ENCODE measurements around the gene LATS2. TPM values are rescaled to one million over a fixed set of nuclear protein-coding genes. Genes with fewer than 3 reads are reported as not detected.
"Not testable (repeated sequence)": the region's sequence is repeated elsewhere in the genome, so short reads cannot be mapped to it uniquely, and the experiment has no call there.

Gene LATS2
- total RNA-seq, 2 experiments from 2014 or later = 0.99 to 1.0 TPM

GRCh38 chr13:21060338-21061028 is 903 bp downstream of the LATS2 start:
- Mint-ChIP-seq H3K9me3 (no peaks in the 10 kb centered on the region), H3K4me1 (peaks cover 2% of the 10 kb centered on the region), H3K27me3 (peaks cover 39% of the 10 kb centered on the region), H3K36me3 (no peaks in the 10 kb centered on the region), H3K27ac (no peak overlapping the region), H3K4me3 (no peak overlapping the region)
- DNase-seq = peak; percentile 10

GRCh38 chr13:21059641-21060337 is 1.6 kb downstream of the LATS2 start:
- Mint-ChIP-seq H3K27ac (no peak overlapping the region), H3K4me1 (peaks cover 2% of the 10 kb centered on the region), H3K36me3 (no peaks in the 10 kb centered on the region), H3K4me3 (no peak overlapping the region), H3K9me3 (no peaks in the 10 kb centered on the region), H3K27me3 (peaks cover 39% of the 10 kb centered on the region)
- DNase-seq = no peak

- DNase-seq = no peak
- Mint-ChIP-seq H3K4me1 (peaks cover 2% of the 10 kb centered on the region), H3K27me3 (peaks cover 36% of the 10 kb centered on the region), H3K27ac (no peak overlapping the region), H3K36me3 (no peaks in the 10 kb centered on the region), H3K4me3 (no peak overlapping the region), H3K9me3 (no peaks in the 10 kb centered on the region)
Measured at GRCh38 chr13:21058361-21058760, 3.0 kb downstream of the LATS2 start.

DNA sequence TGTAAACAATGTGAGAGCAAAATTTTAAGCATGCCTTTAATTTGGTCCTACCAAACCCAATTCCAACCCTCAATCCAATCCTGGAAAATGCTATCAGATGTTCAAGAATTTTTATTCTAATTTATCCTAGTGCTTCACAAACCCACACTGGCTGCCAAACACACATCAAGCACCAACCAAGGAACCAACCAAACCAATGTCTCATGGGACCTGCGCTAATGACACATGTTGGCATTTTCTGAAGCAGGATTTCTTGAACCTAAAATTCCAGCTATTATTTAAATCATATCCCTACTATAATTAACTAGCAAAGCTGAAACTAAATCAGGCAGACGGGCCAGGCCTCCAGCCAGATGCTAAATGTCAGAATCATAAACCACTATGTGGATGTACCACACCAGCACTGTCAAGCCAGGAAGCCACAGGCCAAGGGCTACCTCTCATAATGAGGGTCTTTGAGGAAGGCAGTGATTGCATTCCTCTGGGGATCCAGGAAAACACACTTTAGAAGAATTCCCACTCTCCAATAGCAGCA is 5.8 kb downstream of the LATS2 start:
- no peaks in the 10 kb centered on the region for H3K4me1 Mint-ChIP-seq
- peaks cover 18% of the 10 kb centered on the region for H3K27me3 Mint-ChIP-seq
- no peak overlapping the region for H3K27ac Mint-ChIP-seq
- DNase-seq = no peak
- no peaks in the 10 kb centered on the region for H3K9me3 Mint-ChIP-seq
- H3K36me3 Mint-ChIP-seq = no peaks in the 10 kb centered on the region
- H3K4me3 Mint-ChIP-seq = no peak overlapping the region

GRCh38 chr13:21055016-21055415 is 6.4 kb downstream of the LATS2 start:
- Mint-ChIP-seq H3K27ac (no peak overlapping the region), H3K9me3 (no peaks in the 10 kb centered on the region), H3K27me3 (peaks cover 15% of the 10 kb centered on the region), H3K36me3 (no peaks in the 10 kb centered on the region), H3K4me1 (no peaks in the 10 kb centered on the region), H3K4me3 (no peak overlapping the region)
- no peak for DNase-seq

- Mint-ChIP-seq H3K4me1 (no peaks in the 10 kb centered on the region), H3K27me3 (peaks cover 8% of the 10 kb centered on the region), H3K27ac (no peak overlapping the region), H3K4me3 (no peak overlapping the region), H3K9me3 (no peaks in the 10 kb centered on the region), H3K36me3 (no peaks in the 10 kb centered on the region)
- no peak for DNase-seq
Measured at GRCh38 chr13:21054313-21054712, 7.1 kb downstream of the LATS2 start.

GRCh38 chr13:21053231-21053630 is 8.2 kb downstream of the LATS2 start:
- Mint-ChIP-seq H3K9me3 (no peaks in the 10 kb centered on the region), H3K27me3 (no peaks in the 10 kb centered on the region), H3K4me3 (no peak overlapping the region), H3K27ac (no peak overlapping the region), H3K36me3 (no peaks in the 10 kb centered on the region), H3K4me1 (no peaks in the 10 kb centered on the region)
- DNase-seq = no peak

GRCh38 chr13:21051675-21052074 is 9.7 kb downstream of the LATS2 start:
- no peaks in the 10 kb centered on the region for H3K36me3 Mint-ChIP-seq
- H3K4me1 Mint-ChIP-seq = no peaks in the 10 kb centered on the region
- H3K4me3 Mint-ChIP-seq = no peak overlapping the region
- DNase-seq = no peak
- no peak overlapping the region for H3K27ac Mint-ChIP-seq
- no peaks in the 10 kb centered on the region for H3K27me3 Mint-ChIP-seq
- no peaks in the 10 kb centered on the region for H3K9me3 Mint-ChIP-seq

- DNase-seq = no peak
- H3K27me3 Mint-ChIP-seq = no peaks in the 10 kb centered on the region
- no peak overlapping the region for H3K4me3 Mint-ChIP-seq
- no peaks in the 10 kb centered on the region for H3K9me3 Mint-ChIP-seq
- no peak overlapping the region for H3K27ac Mint-ChIP-seq
- no peaks in the 10 kb centered on the region for H3K36me3 Mint-ChIP-seq
- no peaks in the 10 kb centered on the region for H3K4me1 Mint-ChIP-seq
Measured at GRCh38 chr13:21050288-21051197, 10.8 kb downstream of the LATS2 start.

DNA sequence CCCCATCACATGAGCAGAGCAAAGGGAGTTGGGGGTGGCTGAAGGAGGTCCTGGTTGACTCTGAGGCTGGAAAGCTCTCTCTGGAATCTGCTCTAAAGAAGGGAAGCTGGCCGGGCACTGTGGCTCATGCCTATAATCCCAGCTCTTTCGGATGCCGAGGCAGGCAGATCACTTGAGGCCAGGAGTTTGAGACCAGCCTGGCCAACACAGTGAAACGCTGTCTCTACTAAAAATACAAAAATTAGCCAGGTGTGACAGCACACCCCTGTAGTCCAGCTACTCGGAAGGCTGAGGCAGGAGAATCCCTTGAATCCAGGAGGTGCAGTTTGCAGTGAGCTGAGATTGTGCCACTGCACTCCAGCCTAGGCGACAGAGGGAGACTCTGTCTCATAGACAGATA is 11.7 kb downstream of the LATS2 start:
- H3K27me3 Mint-ChIP-seq, H3K27ac Mint-ChIP-seq, DNase-seq, H3K9me3 Mint-ChIP-seq, H3K4me1 Mint-ChIP-seq, H3K36me3 Mint-ChIP-seq, H3K4me3 Mint-ChIP-seq: not testable (repeated sequence)

DNA sequence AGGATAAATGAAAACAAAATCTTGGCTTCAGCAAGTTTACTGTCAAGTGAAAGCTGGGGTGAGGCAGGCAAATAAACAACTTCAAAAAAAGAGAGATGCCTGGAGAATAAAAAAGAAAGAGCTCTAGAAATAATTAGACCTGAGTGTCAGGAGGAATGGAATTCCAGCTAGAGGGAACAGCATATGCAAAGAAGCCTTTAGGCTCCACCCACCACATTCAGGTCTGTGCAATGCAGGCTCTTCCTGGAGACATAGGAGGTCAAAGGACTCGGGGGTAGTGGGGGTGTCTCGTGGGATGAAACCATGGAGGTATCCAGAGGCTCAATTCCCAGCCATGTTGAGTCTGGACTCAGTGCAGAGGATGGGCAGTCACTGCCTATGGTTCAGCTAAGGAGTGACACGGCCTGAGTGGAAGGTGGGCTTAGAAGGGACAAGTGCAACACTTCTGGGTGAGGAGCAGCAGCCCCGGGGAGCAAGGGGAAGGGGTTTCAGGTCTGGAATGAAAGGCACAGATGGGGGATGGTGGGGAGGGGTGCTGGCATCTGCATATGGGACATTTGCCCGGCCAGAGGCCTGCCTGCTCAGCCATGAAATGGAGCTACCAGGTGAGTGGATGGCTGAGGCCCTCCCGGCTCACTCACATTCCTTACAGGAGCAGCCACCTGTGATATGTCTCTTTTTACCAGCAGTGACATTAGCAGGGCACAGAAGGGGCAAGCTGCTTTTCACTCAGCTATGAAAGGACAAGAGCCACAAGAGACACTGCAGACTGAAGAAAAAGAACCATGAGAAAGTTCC is 12.3 kb downstream of the LATS2 start:
- no peaks in the 10 kb centered on the region for H3K36me3 Mint-ChIP-seq
- H3K4me1 Mint-ChIP-seq = no peaks in the 10 kb centered on the region
- H3K4me3 Mint-ChIP-seq = no peak overlapping the region
- H3K27ac Mint-ChIP-seq = no peak overlapping the region
- peaks cover 5% of the 10 kb centered on the region for H3K27me3 Mint-ChIP-seq
- DNase-seq = no peak
- H3K9me3 Mint-ChIP-seq = no peaks in the 10 kb centered on the region

DNA sequence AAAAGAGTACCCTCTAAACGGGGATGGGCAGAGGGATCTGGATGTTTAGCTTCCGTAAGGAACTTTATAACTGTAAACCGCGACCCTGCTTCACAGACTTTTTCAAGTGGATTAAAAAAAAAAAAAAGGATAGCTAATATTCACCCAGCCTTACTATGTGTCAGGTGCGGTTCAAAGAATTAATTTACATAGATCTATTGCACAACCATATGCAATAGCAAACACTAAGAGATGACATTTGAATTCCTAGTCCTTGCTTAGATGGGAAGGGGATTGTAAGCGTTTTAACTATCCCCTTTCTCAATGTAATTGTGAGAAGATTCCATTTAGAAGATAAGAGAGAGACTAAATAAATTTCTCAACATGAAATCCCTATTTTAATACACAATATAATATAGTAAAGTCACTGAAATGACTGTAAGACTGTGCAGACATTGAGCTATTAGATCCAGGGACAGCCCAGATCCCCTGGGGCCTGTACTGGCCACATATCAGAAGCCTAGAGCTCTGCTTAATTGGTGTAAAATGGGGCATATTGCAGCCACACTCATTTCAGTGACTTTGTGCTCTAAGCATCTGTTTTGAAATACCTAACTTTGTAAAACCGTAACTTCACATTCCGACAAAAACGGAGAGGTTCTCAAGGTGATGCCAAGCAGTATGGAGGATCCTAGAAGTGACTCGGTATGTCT is 13.6 kb downstream of the LATS2 start:
- H3K27ac Mint-ChIP-seq = no peak overlapping the region
- H3K36me3 Mint-ChIP-seq = no peaks in the 10 kb centered on the region
- H3K4me1 Mint-ChIP-seq = no peaks in the 10 kb centered on the region
- no peaks in the 10 kb centered on the region for H3K9me3 Mint-ChIP-seq
- no peak overlapping the region for H3K4me3 Mint-ChIP-seq
- peaks cover 5% of the 10 kb centered on the region for H3K27me3 Mint-ChIP-seq
- DNase-seq = no peak

GRCh38 chr13:21047087-21047486 is 14.3 kb downstream of the LATS2 start:
- peaks cover 5% of the 10 kb centered on the region for H3K27me3 Mint-ChIP-seq

GRCh38 chr13:21046203-21046602 is 15.2 kb downstream of the LATS2 start:
- DNase-seq = no peak
- Mint-ChIP-seq H3K27ac (no peak overlapping the region), H3K4me1 (no peaks in the 10 kb centered on the region), H3K36me3 (no peaks in the 10 kb centered on the region), H3K27me3 (peaks cover 5% of the 10 kb centered on the region), H3K4me3 (no peak overlapping the region), H3K9me3 (no peaks in the 10 kb centered on the region)

More at GRCh38 chr13:21047087-21047486, 14.3 kb downstream of the LATS2 start:
- H3K4me3 Mint-ChIP-seq = no peak overlapping the region
- no peaks in the 10 kb centered on the region for H3K9me3 Mint-ChIP-seq
- DNase-seq = no peak
- no peaks in the 10 kb centered on the region for H3K36me3 Mint-ChIP-seq
- H3K27ac Mint-ChIP-seq = no peak overlapping the region
- no peaks in the 10 kb centered on the region for H3K4me1 Mint-ChIP-seq

All from activated naive CD8-positive, alpha-beta T cell treated with anti-CD3 and anti-CD28 coated beads for 36 hours (primary cell).